Activated CD8-positive, alpha-beta T cell treated with anti-CD3 and anti-CD28 coated beads for 36 hours (primary cell): ENCODE results near the gene HMGCS1. TPM values are rescaled to one million over a fixed set of nuclear protein-coding genes. Genes with fewer than 3 reads are reported as not detected.

Source experiments
- ATAC-seq: fragments of 200-7000 bp; cut with Tn5 transposase; one replicate; pipeline ENCODE4 v1.10.0; 2021; ENCODE audit warnings: mild to moderate bottlenecking, moderate library complexity
- CTCF ChIA-PET: fragments of 350-600 bp; sonication (Branson Sonifier 250); formaldehyde crosslinking; loops from one replicate; lab custom pipeline; 2021; ENCODE audit warnings: antibody characterized with exemption; lab: Charles Lee
- POLR2A ChIA-PET: fragments of 350-600 bp; sonication (Branson Sonifier 250); formaldehyde crosslinking; loops from one replicate; lab custom pipeline; 2021; ENCODE audit warnings: antibody characterized with exemption; lab: Charles Lee
- DNase-seq: peaks from one replicate; pipeline ENCODE4 v3.0.0-alpha.2; 2020
- H3K27ac Mint-ChIP-seq: one replicate; pipeline ENCODE4 v1.8.0; 2021; ENCODE audit warnings: mild to moderate bottlenecking, mixed read lengths
- H3K27me3 Mint-ChIP-seq: one replicate; pipeline ENCODE4 v1.8.0; 2021; ENCODE audit warnings: mixed read lengths
- H3K36me3 Mint-ChIP-seq: one replicate; pipeline ENCODE4 v1.8.0; 2021; ENCODE audit warnings: low read depth, mixed read lengths
- H3K4me1 Mint-ChIP-seq: one replicate; pipeline ENCODE4 v1.8.0; 2021; ENCODE audit warnings: low read depth, mixed read lengths
- H3K4me3 Mint-ChIP-seq: one replicate; pipeline ENCODE4 v1.8.0; 2021; ENCODE audit warnings: mild to moderate bottlenecking, moderate library complexity, mixed read lengths
- H3K9me3 Mint-ChIP-seq: one replicate; pipeline ENCODE4 v1.8.0; 2021; ENCODE audit warnings: mixed read lengths
- intact Hi-C: fragments of 100-400 bp; cut with micrococcal nuclease; formaldehyde crosslinking; loops from one replicate; pipeline ENCODE4 v1.10.0; 2022
- total RNA-seq, 2 experiments: library from RNA; stranded (reverse); gene quantifications; one replicate each; pipeline ENCODE4 v1.2.3, GENCODE V29; 2021
- TF ChIP-seq, protein P1 (sequence below): fragments of 200-600 bp; IDR thresholded peaks from one replicate; pipeline ENCODE4 v1.8.0; 2022; ENCODE audit warnings: antibody characterized with exemption, mild to moderate bottlenecking

Gene HMGCS1
- total RNA-seq, 2 experiments from 2014 or later = 63.6 to 65.7 TPM

DNA sequence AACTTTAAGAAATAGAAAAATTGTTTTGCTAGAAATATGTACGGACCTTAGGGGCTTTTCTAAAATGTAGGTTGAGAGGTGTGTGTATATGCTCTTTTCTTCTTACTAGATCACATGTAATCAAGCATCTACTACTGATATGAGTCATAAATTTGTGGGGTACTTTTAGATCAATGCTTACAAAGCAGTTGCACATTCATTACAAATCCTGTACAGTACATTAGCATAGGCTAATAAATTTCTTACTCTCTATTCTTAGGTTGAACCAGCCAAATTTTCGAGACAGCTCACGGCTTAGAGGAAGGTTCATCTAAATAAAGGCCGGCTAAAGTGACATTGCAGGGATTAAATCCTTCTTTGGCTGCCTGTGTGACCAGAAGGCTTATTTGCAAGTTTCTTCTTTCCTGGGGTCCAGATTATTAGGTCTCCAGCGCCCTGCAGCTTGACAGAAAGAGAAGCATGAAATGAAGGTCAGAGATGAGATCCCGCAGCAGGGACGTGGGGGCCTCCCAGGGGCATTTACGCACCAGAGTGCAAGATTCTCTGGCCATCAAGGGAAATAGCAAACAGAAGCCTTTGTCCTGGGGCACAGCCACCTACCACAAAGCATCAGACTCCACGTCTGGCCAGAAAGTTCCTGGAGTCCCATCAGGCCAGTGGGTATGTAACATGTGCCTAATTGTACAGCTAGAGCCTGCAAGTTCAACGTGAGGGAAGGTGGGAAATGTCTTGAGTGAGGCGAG is 68.2 kb downstream of the HMGCS1 start:
- intact Hi-C loops = no loop called here
- POLR2A ChIA-PET = no interaction called here
- H3K9me3 Mint-ChIP-seq = no peaks in the 10 kb centered on the region
- H3K4me1 Mint-ChIP-seq = peaks cover 4% of the 10 kb centered on the region
- H3K27me3 Mint-ChIP-seq = peaks cover 11% of the 10 kb centered on the region
- H3K27ac Mint-ChIP-seq = no peak overlapping the region
- no peak overlapping the region for H3K4me3 Mint-ChIP-seq
- TF ChIP-seq, protein P1, sequence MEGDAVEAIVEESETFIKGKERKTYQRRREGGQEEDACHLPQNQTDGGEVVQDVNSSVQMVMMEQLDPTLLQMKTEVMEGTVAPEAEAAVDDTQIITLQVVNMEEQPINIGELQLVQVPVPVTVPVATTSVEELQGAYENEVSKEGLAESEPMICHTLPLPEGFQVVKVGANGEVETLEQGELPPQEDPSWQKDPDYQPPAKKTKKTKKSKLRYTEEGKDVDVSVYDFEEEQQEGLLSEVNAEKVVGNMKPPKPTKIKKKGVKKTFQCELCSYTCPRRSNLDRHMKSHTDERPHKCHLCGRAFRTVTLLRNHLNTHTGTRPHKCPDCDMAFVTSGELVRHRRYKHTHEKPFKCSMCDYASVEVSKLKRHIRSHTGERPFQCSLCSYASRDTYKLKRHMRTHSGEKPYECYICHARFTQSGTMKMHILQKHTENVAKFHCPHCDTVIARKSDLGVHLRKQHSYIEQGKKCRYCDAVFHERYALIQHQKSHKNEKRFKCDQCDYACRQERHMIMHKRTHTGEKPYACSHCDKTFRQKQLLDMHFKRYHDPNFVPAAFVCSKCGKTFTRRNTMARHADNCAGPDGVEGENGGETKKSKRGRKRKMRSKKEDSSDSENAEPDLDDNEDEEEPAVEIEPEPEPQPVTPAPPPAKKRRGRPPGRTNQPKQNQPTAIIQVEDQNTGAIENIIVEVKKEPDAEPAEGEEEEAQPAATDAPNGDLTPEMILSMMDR = no peak
- no peaks in the 10 kb centered on the region for H3K36me3 Mint-ChIP-seq
- no peak for ATAC-seq
- CTCF ChIA-PET = no interaction called here
- DNase-seq = no peak

DNA sequence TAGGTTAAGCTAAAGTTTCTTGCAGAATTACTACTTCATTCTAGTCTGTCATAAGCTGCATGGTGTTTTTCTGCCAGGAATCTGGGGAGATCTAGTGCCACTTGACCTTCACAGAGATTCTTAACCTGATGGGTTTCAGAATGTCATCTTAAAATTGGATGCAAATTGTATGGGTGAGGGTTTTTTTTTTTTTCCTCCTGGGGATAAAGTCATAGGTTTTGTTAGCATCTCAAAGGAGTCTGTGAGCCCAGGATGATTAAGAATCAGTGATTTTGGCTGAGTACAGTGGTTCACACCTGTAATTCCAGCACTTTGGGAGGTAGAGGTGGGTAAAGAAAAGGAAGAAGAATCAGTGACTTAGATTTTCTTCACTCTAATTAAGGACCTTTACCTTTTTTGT is 69.9 kb downstream of the HMGCS1 start:
- CTCF ChIA-PET = no interaction called here
- Mint-ChIP-seq H3K4me3 (no peak overlapping the region), H3K36me3 (no peaks in the 10 kb centered on the region), H3K27me3 (peaks cover 11% of the 10 kb centered on the region), H3K9me3 (no peaks in the 10 kb centered on the region), H3K4me1 (peaks cover 4% of the 10 kb centered on the region), H3K27ac (no peak overlapping the region)
- DNase-seq (no peak), ATAC-seq (no peak)
- intact Hi-C loops = no loop called here
- TF ChIP-seq, protein P1 = no peak
- POLR2A ChIA-PET = no interaction called here

DNA sequence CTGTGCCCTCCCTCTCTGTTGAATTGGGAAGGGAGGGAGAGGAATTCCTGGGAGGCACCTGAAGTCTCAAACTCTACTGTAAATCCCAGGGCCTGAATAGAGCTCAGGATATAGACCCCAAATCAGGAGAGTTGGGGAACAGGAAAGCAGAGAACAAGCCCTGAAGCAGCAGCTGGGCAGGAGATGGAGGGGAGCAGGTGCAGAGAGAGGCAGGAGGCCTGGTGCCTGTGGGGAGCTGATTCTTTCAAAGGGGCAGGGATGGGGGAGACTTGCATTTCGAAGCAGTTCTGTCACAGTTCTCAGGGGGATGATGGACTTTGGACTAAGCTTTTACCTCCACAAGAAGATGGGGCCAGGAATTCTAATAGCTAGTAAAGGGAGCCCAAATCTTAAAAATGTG is 71.0 kb downstream of the HMGCS1 start:
- ATAC-seq = no peak
- no peak overlapping the region for H3K4me3 Mint-ChIP-seq
- H3K27me3 Mint-ChIP-seq = peaks cover 11% of the 10 kb centered on the region
- POLR2A ChIA-PET = no interaction called here
- no peaks in the 10 kb centered on the region for H3K9me3 Mint-ChIP-seq
- CTCF ChIA-PET = no interaction called here
- no peaks in the 10 kb centered on the region for H3K36me3 Mint-ChIP-seq
- H3K4me1 Mint-ChIP-seq = peaks cover 4% of the 10 kb centered on the region
- TF ChIP-seq, protein P1 = no peak
- intact Hi-C loops = no loop called here
- DNase-seq = no peak
- no peak overlapping the region for H3K27ac Mint-ChIP-seq

Other genes with a start within 250 kb of the HMGCS1 start
- 10 to 100 TPM; 34.8 to 36.6 TPM for gene ZNF131, start 192.5 kb downstream of the HMGCS1 start, total RNA-seq
- gene NIM1K, start 121.2 kb downstream of the HMGCS1 start, total RNA-seq = 1 to 10 TPM; 2.1 to 3.2 TPM
- gene CCL28, start 99.0 kb upstream of the HMGCS1 start, total RNA-seq = 10 to 100 TPM; 12.4 to 15.0 TPM
- 10 to 100 TPM; 14.4 to 20.0 TPM for gene TMEM267, start 170.5 kb upstream of the HMGCS1 start, total RNA-seq
- gene C5orf34, start 201.7 kb upstream of the HMGCS1 start, total RNA-seq = 10 to 100 TPM in 1 of 2 experiments, 1 to 10 TPM in 1; 9.1 to 10.5 TPM
- gene PAIP1, start 243.7 kb upstream of the HMGCS1 start, total RNA-seq = 10 to 100 TPM; 43.6 to 44.6 TPM